ENCODE data around the gene GMDS. TPM values are rescaled to one million over a fixed set of nuclear protein-coding genes. Genes with fewer than 3 reads are reported as not detected.

The GMDS gene
- total and polyA plus RNA-seq, 2 of the 8 experiments (the other 6 are each of a cell fraction or from before 2014, with no cell fraction given), result 16.8 to 50.0 TPM

DNA sequence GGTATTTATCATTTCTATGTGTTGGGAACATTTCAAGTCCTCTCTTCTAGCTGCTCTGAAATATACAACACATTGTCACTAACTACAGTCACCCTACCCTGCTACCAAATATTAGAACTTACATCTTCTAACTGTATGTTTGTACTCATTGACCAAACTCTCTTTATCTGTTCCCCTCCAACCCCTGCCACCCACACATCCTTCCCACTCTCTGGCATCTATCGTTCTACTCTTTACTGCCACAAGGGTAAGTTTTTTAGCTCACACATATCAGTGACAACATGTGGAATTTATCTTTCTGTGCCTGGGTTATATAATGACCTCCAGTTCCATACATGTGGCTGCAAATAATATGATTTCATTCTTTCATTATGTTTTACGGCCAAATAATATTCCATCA lies 171.9 kb downstream of the GMDS start:
- no peak overlapping the region for H3K4me2 ChIP-seq (ENCODE audit: insufficient read depth in 1 of 2, low read depth in 2 of 2, low read length in 2 of 2)
- H3K4me3 ChIP-seq (ENCODE audit: extremely low read depth in 1 of 4, insufficient read depth in 2 of 4, low read depth in 3 of 4, low read length in 4 of 4), result no peak overlapping the region
- H3K36me3 ChIP-seq (ENCODE audit: control insufficient read depth in 2 of 4, insufficient read depth in 4 of 4, low read length in 3 of 4), result no peaks in the 10 kb centered on the region
- H3K9me3 ChIP-seq (ENCODE audit: insufficient read depth in 2 of 2, low read depth in 1 of 2, low read length in 1 of 2), result no peaks in the 10 kb centered on the region; a peak in 1 of 4 replicates
- H2BK20ac ChIP-seq (ENCODE audit: low read length), result no peak overlapping the region
- H3K9ac ChIP-seq (replicated peaks in 1 of 4; ENCODE audit: extremely low read depth in 1 of 4, low read depth in 3 of 4, low read length in 3 of 4), result no peak overlapping the region
- no peak overlapping the region for H2AK5ac ChIP-seq (ENCODE audit: low read depth, low read length)
- H3K27ac ChIP-seq (ENCODE audit: low read depth, low read length), result no peak overlapping the region
- H3K4ac ChIP-seq (replicated peaks; ENCODE audit: insufficient read length, low read depth, low read length), result no peak overlapping the region
- no peak overlapping the region for H3K14ac ChIP-seq (ENCODE audit: insufficient read length)
- H2BK120ac ChIP-seq (replicated peaks; ENCODE audit: low read depth, low read length), result no peak overlapping the region
- H3K4me1 ChIP-seq (replicated peaks in 1 of 4; ENCODE audit: control insufficient read depth in 3 of 4, insufficient read depth in 4 of 4, low read length in 3 of 4), result no peaks in the 10 kb centered on the region
- DNase-seq (ENCODE audit: low read depth in 1 of 2, low spot score in 2 of 2), result no peak
- H3K79me1 ChIP-seq (ENCODE audit: low read depth, low read length), result no peaks in the 10 kb centered on the region
- H2BK5ac ChIP-seq (ENCODE audit: low read depth, low read length), result no peak overlapping the region
- H4K8ac ChIP-seq (ENCODE audit: extremely low read depth, insufficient read depth, low read length), result no peak overlapping the region
- TF ChIP-seq KDM4A (IDR thresholded peaks at IDR 0.05; ENCODE audit: low read depth, low read length, severe bottlenecking) (no peak), TAF7 (optimal IDR thresholded peaks at IDR 0.05; ENCODE audit: borderline replicate concordance, low read depth, low read length) (no peak)
- H3K23ac ChIP-seq (ENCODE audit: insufficient read length), result no peak overlapping the region
- no peak overlapping the region for H4K91ac ChIP-seq (replicated peaks; ENCODE audit: insufficient read length, low read length)
- H2BK15ac ChIP-seq (ENCODE audit: low read length), result no peak overlapping the region
- POLR2A ChIA-PET (ENCODE audit: partially characterized antibody), result no interaction called here
- H3K79me2 ChIP-seq (ENCODE audit: control insufficient read depth in 1 of 2, insufficient read depth in 2 of 2, low read length in 2 of 2), result no peaks in the 10 kb centered on the region
- H2BK12ac ChIP-seq (ENCODE audit: low read depth, low read length), result no peak overlapping the region
- no peak overlapping the region for H2AFZ ChIP-seq (ENCODE audit: low read length)
- no peak overlapping the region for H3K18ac ChIP-seq (ENCODE audit: extremely low read depth, low read length)
- H4K5ac ChIP-seq (ENCODE audit: insufficient read length, low read depth, low read length), result no peak overlapping the region
- no peak overlapping the region for H3K56ac ChIP-seq (replicated peaks; ENCODE audit: insufficient read length, low read depth, low read length)
- no peak for FAIRE-seq
- CTCF ChIA-PET (ENCODE audit: partially characterized antibody), result interaction anchor here (1.2 kb wide), 1 partner anchor 180 kb away, joined by 4 read pairs; no protein-coding TSS in a partner anchor
- no peaks in the 10 kb centered on the region for H3K27me3 ChIP-seq (replicated peaks in 1 of 4; ENCODE audit: control insufficient read depth in 3 of 4, extremely low read depth in 1 of 4, insufficient read depth in 3 of 4, low read length in 3 of 4)
- 89% methylated on average over 2 of the region's 2 CpGs; no CpG with 5 or more reads in 1 of the 2 experiments for WGBS, 2 experiments (ENCODE audit: extremely low coverage in 1 of 2, insufficient coverage in 1 of 2, insufficient read length in 1 of 2, insufficient replicate concordance in 2 of 2, low coverage in 1 of 2, low lambda C conversion rate in 2 of 2, missing lambda C conversion rate in 1 of 2)
- H3K23me2 ChIP-seq (ENCODE audit: low read depth, low read length), result no peaks in the 10 kb centered on the region
- peaks cover 0 to 2% of the 10 kb centered on the region in 2 experiments for H4K20me1 ChIP-seq (replicated peaks in 1 of 2; ENCODE audit: control insufficient read depth in 1 of 2, insufficient read depth in 2 of 2, low read length in 2 of 2)
